ENCODE results near the gene ELF5.

DNA sequence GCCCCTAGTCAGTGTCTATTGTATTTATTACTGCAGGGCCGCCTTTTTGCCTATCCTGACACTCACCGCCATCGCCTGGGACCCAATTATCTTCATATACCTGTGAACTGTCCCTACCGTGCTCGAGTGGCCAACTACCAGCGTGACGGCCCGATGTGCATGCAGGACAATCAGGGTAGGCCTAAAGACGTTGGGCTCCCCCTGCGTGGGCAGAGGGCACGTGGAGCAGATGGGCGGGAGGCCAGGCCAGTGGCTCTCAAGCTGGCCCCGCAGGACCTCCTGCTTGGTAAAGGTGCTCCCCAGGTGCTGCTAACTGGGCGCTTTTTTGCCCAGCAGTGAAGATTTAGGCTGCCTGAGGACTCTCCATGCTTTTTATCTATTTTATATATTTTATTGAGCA, 52.4 kb downstream of the ELF5 start:
- TF ChIP-seq, protein P1, sequence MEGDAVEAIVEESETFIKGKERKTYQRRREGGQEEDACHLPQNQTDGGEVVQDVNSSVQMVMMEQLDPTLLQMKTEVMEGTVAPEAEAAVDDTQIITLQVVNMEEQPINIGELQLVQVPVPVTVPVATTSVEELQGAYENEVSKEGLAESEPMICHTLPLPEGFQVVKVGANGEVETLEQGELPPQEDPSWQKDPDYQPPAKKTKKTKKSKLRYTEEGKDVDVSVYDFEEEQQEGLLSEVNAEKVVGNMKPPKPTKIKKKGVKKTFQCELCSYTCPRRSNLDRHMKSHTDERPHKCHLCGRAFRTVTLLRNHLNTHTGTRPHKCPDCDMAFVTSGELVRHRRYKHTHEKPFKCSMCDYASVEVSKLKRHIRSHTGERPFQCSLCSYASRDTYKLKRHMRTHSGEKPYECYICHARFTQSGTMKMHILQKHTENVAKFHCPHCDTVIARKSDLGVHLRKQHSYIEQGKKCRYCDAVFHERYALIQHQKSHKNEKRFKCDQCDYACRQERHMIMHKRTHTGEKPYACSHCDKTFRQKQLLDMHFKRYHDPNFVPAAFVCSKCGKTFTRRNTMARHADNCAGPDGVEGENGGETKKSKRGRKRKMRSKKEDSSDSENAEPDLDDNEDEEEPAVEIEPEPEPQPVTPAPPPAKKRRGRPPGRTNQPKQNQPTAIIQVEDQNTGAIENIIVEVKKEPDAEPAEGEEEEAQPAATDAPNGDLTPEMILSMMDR (IDR thresholded peaks at IDR 0.05) = no peak
- no peak for TF ChIP-seq POLR2A (IDR thresholded peaks at IDR 0.05)
